ENCODE measurements around the gene SERPINF2. TPM values are rescaled to one million over a fixed set of nuclear protein-coding genes. Genes with fewer than 3 reads are reported as not detected.
"Not testable (repeated sequence)": the region's sequence is repeated elsewhere in the genome, so short reads cannot be mapped to it uniquely, and the experiment has no call there.

Gene SERPINF2
- total RNA-seq, 1 donor from 2014 or later, result 0.33 TPM

GRCh38 chr17:1792495-1793446, 50.1 kb downstream of the SERPINF2 start:
- intact Hi-C loops (cut with micrococcal nuclease), result no loop called here
- H3K27me3 ChIP-seq (ENCODE audit: low read depth), result no peaks in the 10 kb centered on the region
- TF ChIP-seq, protein P1, sequence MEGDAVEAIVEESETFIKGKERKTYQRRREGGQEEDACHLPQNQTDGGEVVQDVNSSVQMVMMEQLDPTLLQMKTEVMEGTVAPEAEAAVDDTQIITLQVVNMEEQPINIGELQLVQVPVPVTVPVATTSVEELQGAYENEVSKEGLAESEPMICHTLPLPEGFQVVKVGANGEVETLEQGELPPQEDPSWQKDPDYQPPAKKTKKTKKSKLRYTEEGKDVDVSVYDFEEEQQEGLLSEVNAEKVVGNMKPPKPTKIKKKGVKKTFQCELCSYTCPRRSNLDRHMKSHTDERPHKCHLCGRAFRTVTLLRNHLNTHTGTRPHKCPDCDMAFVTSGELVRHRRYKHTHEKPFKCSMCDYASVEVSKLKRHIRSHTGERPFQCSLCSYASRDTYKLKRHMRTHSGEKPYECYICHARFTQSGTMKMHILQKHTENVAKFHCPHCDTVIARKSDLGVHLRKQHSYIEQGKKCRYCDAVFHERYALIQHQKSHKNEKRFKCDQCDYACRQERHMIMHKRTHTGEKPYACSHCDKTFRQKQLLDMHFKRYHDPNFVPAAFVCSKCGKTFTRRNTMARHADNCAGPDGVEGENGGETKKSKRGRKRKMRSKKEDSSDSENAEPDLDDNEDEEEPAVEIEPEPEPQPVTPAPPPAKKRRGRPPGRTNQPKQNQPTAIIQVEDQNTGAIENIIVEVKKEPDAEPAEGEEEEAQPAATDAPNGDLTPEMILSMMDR (IDR thresholded peaks at IDR 0.05; ENCODE audit: borderline replicate concordance), result no peak
- peaks cover 41% of the 10 kb centered on the region for H3K4me1 ChIP-seq
- H3K27ac ChIP-seq (replicated peaks), result peak overlapping the region; percentile 52
- no peaks in the 10 kb centered on the region for H3K36me3 ChIP-seq
- no peak overlapping the region for H3K4me3 ChIP-seq
- no peak for DNase-seq
- no peaks in the 10 kb centered on the region for H3K9me3 ChIP-seq (replicated peaks)

- Histone ChIP-seq H3K9me3 (replicated peaks) (no peaks in the 10 kb centered on the region), H3K27ac (replicated peaks) (no peak overlapping the region), H3K27me3 (ENCODE audit: low read depth) (no peaks in the 10 kb centered on the region), H3K4me3 (no peak overlapping the region), H3K4me1 (peaks cover 43% of the 10 kb centered on the region), H3K36me3 (no peaks in the 10 kb centered on the region)
- TF ChIP-seq, protein P1 (IDR thresholded peaks at IDR 0.05; ENCODE audit: borderline replicate concordance), result no peak
- DNase-seq, result no peak
- intact Hi-C loops (cut with micrococcal nuclease), result no loop called here
These were observed 50.8 kb downstream of the SERPINF2 start for GRCh38 chr17:1793447-1793806.

GRCh38 chr17:1796800-1797199, 54.1 kb downstream of the SERPINF2 start:
- Histone ChIP-seq H3K9me3 (replicated peaks) (no peaks in the 10 kb centered on the region), H3K4me1 (peaks cover 53% of the 10 kb centered on the region), H3K27ac (replicated peaks) (peak overlapping the region; percentile 83), H3K27me3 (ENCODE audit: low read depth) (no peaks in the 10 kb centered on the region), H3K36me3 (no peaks in the 10 kb centered on the region), H3K4me3 (no peak overlapping the region)
- intact Hi-C loops (cut with micrococcal nuclease), result no loop called here
- TF ChIP-seq, protein P1 (IDR thresholded peaks at IDR 0.05; ENCODE audit: borderline replicate concordance), result no peak
- no peak for DNase-seq

DNA sequence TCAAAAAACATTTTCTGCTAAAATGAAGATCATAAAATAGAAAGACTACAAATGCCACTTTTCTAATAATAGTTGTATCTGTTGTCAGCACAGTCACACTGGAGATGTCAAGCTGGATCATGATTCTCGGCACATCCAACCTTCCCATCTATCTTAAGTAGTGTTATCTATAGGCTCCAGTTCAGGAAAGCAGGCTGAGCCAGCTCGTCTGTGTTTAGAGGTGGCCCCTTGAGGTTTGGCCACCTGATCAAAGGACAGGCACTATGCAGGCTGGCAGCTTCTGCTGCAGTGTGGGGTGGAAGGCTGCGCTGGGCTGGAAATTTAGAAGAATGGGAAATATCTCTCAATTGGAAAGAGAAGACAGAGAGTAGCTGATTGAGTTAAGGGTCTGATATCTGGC, 54.7 kb downstream of the SERPINF2 start:
- H3K4me1 ChIP-seq, result peaks cover 48% of the 10 kb centered on the region
- peak overlapping the region; percentile 83 for H3K27ac ChIP-seq (replicated peaks)
- intact Hi-C loops (cut with micrococcal nuclease), result no loop called here
- no peaks in the 10 kb centered on the region for H3K9me3 ChIP-seq (replicated peaks)
- peak; percentile 45 for DNase-seq
- no peaks in the 10 kb centered on the region for H3K36me3 ChIP-seq
- TF ChIP-seq, protein P1 (IDR thresholded peaks at IDR 0.05; ENCODE audit: borderline replicate concordance), result no peak
- no peaks in the 10 kb centered on the region for H3K27me3 ChIP-seq (ENCODE audit: low read depth)
- H3K4me3 ChIP-seq, result no peak overlapping the region

- H3K27me3 ChIP-seq (ENCODE audit: low read depth); H3K4me3 ChIP-seq; DNase-seq; H3K36me3 ChIP-seq; H3K9me3 ChIP-seq (replicated peaks); intact Hi-C loops (cut with micrococcal nuclease): not testable (repeated sequence)
- H3K27ac ChIP-seq (replicated peaks), result peak overlapping the region; percentile 83
- H3K4me1 ChIP-seq, result peaks cover 43% of the 10 kb centered on the region
These were observed 55.2 kb downstream of the SERPINF2 start for GRCh38 chr17:1797846-1798245.

- peak overlapping the region; percentile 72 for H3K27ac ChIP-seq (replicated peaks)
- peak; percentile 57 for DNase-seq
These were observed 57.6 kb downstream of the SERPINF2 start for GRCh38 chr17:1800240-1800639.

More at GRCh38 chr17:1800240-1800639, 57.6 kb downstream of the SERPINF2 start:
- Histone ChIP-seq H3K4me1 (peaks cover 42% of the 10 kb centered on the region), H3K36me3 (peaks cover 15% of the 10 kb centered on the region), H3K27me3 (ENCODE audit: low read depth) (no peaks in the 10 kb centered on the region), H3K9me3 (replicated peaks) (no peaks in the 10 kb centered on the region), H3K4me3 (no peak overlapping the region)
- intact Hi-C loops (cut with micrococcal nuclease), result loop anchor here (10.0 kb wide), 1 partner anchor 135 kb away; no protein-coding TSS in a partner anchor
- TF ChIP-seq, protein P1 (IDR thresholded peaks at IDR 0.05; ENCODE audit: borderline replicate concordance), result peak; percentile 24
